ENCODE data around the gene DAGLB.

DNA sequence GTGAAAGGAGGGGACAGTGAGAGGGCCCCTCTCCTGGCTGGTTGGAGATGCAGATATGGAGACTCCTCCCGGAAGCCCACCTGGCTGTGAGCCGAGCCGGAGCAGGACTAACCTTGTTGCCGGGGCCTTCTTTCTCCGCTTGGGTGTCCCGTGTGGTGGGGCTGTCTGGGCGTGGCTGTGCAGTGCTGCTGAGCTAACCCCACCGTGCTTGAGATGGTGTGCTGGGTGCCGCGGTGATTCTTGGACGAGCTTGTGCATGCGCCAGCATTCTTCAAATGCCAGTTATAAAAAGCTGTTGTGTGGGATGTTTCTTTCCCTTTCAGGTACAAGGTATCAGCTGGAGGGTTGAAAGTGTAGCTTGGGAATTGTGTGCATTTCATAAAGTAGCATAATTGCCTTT, 48.8 kb downstream of the DAGLB start:
- TF ChIP-seq TCF12 (IDR thresholded peaks at IDR 0.05; ENCODE audit: low read depth, low read length) (no peak), KDM1A (IDR thresholded peaks at IDR 0.05; ENCODE audit: borderline replicate concordance) (no peak), GABPA (IDR thresholded peaks at IDR 0.05; ENCODE audit: low read depth) (no peak), CREM (IDR thresholded peaks at IDR 0.05; ENCODE audit: low read depth) (no peak), MTA3 (IDR thresholded peaks at IDR 0.05; ENCODE audit: borderline replicate concordance, low read length) (no peak), EZH2 (IDR thresholded peaks at IDR 0.05; ENCODE audit: borderline replicate concordance, control insufficient read depth, low read depth, low read length) (no peak), EGR1 (IDR thresholded peaks at IDR 0.05; ENCODE audit: borderline replicate concordance in 1 of 2, low read depth in 2 of 2, low read length in 2 of 2) (no peak), YY1 (IDR thresholded peaks at IDR 0.05; ENCODE audit: low read depth, low read length) (no peak), ZSCAN29 (IDR thresholded peaks at IDR 0.05) (no peak), ZZZ3 (IDR thresholded peaks at IDR 0.05; ENCODE audit: control insufficient read depth, insufficient read length, low read depth) (no peak)
- TF ChIP-seq, protein P1, sequence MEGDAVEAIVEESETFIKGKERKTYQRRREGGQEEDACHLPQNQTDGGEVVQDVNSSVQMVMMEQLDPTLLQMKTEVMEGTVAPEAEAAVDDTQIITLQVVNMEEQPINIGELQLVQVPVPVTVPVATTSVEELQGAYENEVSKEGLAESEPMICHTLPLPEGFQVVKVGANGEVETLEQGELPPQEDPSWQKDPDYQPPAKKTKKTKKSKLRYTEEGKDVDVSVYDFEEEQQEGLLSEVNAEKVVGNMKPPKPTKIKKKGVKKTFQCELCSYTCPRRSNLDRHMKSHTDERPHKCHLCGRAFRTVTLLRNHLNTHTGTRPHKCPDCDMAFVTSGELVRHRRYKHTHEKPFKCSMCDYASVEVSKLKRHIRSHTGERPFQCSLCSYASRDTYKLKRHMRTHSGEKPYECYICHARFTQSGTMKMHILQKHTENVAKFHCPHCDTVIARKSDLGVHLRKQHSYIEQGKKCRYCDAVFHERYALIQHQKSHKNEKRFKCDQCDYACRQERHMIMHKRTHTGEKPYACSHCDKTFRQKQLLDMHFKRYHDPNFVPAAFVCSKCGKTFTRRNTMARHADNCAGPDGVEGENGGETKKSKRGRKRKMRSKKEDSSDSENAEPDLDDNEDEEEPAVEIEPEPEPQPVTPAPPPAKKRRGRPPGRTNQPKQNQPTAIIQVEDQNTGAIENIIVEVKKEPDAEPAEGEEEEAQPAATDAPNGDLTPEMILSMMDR (IDR thresholded peaks at IDR 0.05 in 2 of 3, conservative IDR thresholded peaks at IDR 0.05 in 1 of 3; ENCODE audit: control insufficient read depth in 2 of 3, extremely low read depth in 1 of 3, insufficient read depth in 1 of 3, low read depth in 3 of 3, low read length in 3 of 3), result no peak
- TF ChIP-seq, protein P2, sequence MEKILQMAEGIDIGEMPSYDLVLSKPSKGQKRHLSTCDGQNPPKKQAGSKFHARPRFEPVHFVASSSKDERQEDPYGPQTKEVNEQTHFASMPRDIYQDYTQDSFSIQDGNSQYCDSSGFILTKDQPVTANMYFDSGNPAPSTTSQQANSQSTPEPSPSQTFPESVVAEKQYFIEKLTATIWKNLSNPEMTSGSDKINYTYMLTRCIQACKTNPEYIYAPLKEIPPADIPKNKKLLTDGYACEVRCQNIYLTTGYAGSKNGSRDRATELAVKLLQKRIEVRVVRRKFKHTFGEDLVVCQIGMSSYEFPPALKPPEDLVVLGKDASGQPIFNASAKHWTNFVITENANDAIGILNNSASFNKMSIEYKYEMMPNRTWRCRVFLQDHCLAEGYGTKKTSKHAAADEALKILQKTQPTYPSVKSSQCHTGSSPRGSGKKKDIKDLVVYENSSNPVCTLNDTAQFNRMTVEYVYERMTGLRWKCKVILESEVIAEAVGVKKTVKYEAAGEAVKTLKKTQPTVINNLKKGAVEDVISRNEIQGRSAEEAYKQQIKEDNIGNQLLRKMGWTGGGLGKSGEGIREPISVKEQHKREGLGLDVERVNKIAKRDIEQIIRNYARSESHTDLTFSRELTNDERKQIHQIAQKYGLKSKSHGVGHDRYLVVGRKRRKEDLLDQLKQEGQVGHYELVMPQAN (conservative IDR thresholded peaks at IDR 0.05), result no peak
- TF ChIP-seq, protein P3, sequence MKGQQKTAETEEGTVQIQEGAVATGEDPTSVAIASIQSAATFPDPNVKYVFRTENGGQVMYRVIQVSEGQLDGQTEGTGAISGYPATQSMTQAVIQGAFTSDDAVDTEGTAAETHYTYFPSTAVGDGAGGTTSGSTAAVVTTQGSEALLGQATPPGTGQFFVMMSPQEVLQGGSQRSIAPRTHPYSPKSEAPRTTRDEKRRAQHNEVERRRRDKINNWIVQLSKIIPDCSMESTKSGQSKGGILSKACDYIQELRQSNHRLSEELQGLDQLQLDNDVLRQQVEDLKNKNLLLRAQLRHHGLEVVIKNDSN (IDR thresholded peaks at IDR 0.05; ENCODE audit: borderline replicate concordance, extremely low read length, insufficient read depth, low read depth, low read length), result no peak
- TF ChIP-seq, protein P4, sequence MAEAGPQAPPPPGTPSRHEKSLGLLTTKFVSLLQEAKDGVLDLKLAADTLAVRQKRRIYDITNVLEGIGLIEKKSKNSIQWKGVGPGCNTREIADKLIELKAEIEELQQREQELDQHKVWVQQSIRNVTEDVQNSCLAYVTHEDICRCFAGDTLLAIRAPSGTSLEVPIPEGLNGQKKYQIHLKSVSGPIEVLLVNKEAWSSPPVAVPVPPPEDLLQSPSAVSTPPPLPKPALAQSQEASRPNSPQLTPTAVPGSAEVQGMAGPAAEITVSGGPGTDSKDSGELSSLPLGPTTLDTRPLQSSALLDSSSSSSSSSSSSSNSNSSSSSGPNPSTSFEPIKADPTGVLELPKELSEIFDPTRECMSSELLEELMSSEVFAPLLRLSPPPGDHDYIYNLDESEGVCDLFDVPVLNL (IDR thresholded peaks at IDR 0.05; ENCODE audit: low read depth, low read length), result no peak
